Measurements from ENCODE around the gene KRT80. TPM values are rescaled to one million over a fixed set of nuclear protein-coding genes. Genes with fewer than 3 reads are reported as not detected.

Gene KRT80
- total RNA-seq, 1 experiment from 2014 or later, result 51.5 TPM

DNA sequence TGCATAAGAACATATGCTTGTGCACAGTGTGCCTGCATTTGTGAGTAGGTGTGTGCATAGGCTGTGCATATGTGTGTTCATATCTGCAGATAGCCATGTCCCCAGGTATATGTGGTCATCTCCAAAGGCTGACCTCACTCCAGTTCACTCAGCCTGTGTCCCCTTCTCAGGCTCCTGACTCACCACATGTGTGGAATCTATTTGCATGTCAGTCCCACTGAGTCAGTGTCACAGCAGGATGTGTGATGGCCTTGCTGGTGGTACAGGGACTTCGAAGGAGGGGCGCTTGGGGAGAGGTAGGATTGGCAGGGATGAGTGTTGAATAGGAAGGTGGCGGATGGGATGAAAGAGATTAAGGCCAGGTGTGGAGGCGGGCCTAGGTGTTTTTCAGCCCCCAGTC lies 35.5 kb downstream of the KRT80 start:
- POLR2A ChIA-PET, result no interaction called here
- no peak overlapping the region for H3K4me3 ChIP-seq (ENCODE audit: low read depth in 2 of 2, low read length in 2 of 2)
- ATAC-seq, result 0 out of 2 replicates have a peak, but pooled peaks have one; percentile 1
- in situ Hi-C loops (cut with HindIII; ENCODE audit: low pct_unique_long_range_greater_than_20kb, low sequenced_read_pairs), result no loop called here
- BruUV-seq (replicated peaks), result no TSS peak
- H3K27ac ChIP-seq (ENCODE audit: low read length), result no peak overlapping the region
- H3K27me3 ChIP-seq (ENCODE audit: control insufficient read depth, insufficient read depth, low read length), result no peaks in the 10 kb centered on the region
- intact Hi-C loops (cut with micrococcal nuclease; ENCODE audit: unreplicated experiment), result loop anchor here (2.0 to 10.0 kb wide), 2 partner anchors 170 to 218 kb away; no protein-coding TSS in a partner anchor
- TF ChIP-seq REST (IDR thresholded peaks at IDR 0.05; ENCODE audit: insufficient read depth in 1 of 2, low read depth in 2 of 2, low read length in 1 of 2) (no peak), POLR2AphosphoS5 (IDR thresholded peaks at IDR 0.05; ENCODE audit: low read depth, low read length) (no peak), CTCF (IDR thresholded peaks at IDR 0.05) (no peak), SIN3A (IDR thresholded peaks at IDR 0.05; ENCODE audit: borderline replicate concordance, insufficient read depth, low read depth, low read length) (no peak), TCF7L2 (IDR thresholded peaks at IDR 0.05; ENCODE audit: low read depth, low read length) (no peak)
- no peaks in the 10 kb centered on the region for H3K36me3 ChIP-seq (ENCODE audit: control insufficient read depth, insufficient read depth, low read length)
- CTCF ChIA-PET, result interaction anchor here (0.5 to 2.6 kb wide), 9 partner anchors 9 to 1207 kb away, joined by 3 to 15 read pairs (median 5); no protein-coding TSS in a partner anchor
- peaks cover 21% of the 10 kb centered on the region for H3K4me1 ChIP-seq (ENCODE audit: control insufficient read depth, insufficient read depth, low read length)
- H3K9me3 ChIP-seq (ENCODE audit: control insufficient read depth, insufficient read depth, low read depth, low read length), result no peaks in the 10 kb centered on the region
- no peak for DNase-seq (ENCODE audit: low read depth, low spot score)

DNA sequence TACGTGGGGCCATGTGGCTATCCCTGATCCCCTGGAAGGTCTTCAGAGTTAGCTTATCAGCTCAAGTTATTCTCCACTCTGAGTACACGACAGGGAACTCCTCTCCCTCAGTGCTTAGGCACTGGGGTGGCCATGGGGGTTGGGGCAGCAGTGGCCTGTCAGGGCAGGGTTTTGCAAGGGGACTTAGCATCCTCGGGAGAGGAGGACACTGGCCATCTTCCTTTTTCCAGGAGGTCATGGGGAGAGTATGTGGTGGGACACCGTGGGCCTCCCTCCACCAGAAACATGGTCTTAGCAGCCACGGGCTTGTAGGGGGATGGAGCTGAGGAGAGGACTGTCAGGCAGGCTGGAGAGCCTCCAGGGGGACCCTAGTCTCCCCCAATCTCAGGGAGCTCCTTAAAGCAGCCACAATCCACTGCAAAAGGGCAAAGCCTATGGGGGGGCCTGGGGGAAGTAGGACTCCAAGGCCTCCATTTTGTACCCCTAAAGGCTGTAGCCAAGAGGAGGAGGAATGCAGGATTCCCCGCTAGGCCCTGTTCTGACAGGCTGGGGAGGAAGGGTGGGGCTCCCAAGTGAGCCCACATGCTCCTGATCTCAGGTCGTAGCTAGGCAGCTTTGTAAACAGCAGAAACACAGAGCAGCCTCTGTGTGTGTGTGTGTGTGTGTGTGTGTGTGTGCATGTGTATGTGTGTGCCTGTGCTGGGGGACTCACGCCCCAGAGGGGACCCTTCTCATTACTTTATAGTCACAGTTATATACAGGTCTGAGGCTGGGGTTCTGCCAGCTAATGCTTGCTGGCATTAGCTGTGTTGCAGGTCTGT lies 36.6 kb downstream of the KRT80 start:
- in situ Hi-C loops (cut with HindIII; ENCODE audit: low pct_unique_long_range_greater_than_20kb, low sequenced_read_pairs), result no loop called here
- H3K4me3 ChIP-seq (ENCODE audit: low read depth in 2 of 2, low read length in 2 of 2), result no peak overlapping the region
- H3K4me1 ChIP-seq (ENCODE audit: control insufficient read depth, insufficient read depth, low read length), result peaks cover 24% of the 10 kb centered on the region
- H3K27ac ChIP-seq (ENCODE audit: low read length), result no peak overlapping the region
- ATAC-seq, result no peak
- no peak for DNase-seq (ENCODE audit: low read depth, low spot score)
- H3K36me3 ChIP-seq (ENCODE audit: control insufficient read depth, insufficient read depth, low read length), result no peaks in the 10 kb centered on the region
- no TSS peak for BruUV-seq (replicated peaks)
- H3K9me3 ChIP-seq (ENCODE audit: control insufficient read depth, insufficient read depth, low read depth, low read length), result no peaks in the 10 kb centered on the region
- H3K27me3 ChIP-seq (ENCODE audit: control insufficient read depth, insufficient read depth, low read length), result no peaks in the 10 kb centered on the region
- POLR2A ChIA-PET, result no interaction called here
- CTCF ChIA-PET, result interaction anchor here (0.8 to 2.0 kb wide), 3 partner anchors 171 to 724 kb away, joined by 3 to 7 read pairs (median 3); no protein-coding TSS in a partner anchor
- TF ChIP-seq REST (IDR thresholded peaks at IDR 0.05; ENCODE audit: insufficient read depth in 1 of 2, low read depth in 2 of 2, low read length in 1 of 2), result no peak
- TF ChIP-seq SIN3A (IDR thresholded peaks at IDR 0.05; ENCODE audit: borderline replicate concordance, insufficient read depth, low read depth, low read length), result no peak
- TF ChIP-seq TCF7L2 (IDR thresholded peaks at IDR 0.05; ENCODE audit: low read depth, low read length), result no peak
- no peak for TF ChIP-seq CTCF (IDR thresholded peaks at IDR 0.05)
- TF ChIP-seq POLR2AphosphoS5 (IDR thresholded peaks at IDR 0.05; ENCODE audit: low read depth, low read length), result no peak
- intact Hi-C loops (cut with micrococcal nuclease; ENCODE audit: unreplicated experiment), result loop anchor here (10.0 kb wide), 1 partner anchor 220 kb away; no protein-coding TSS in a partner anchor

All from Panc1 (cell line).